Measurements from ENCODE around the gene PDGFB.

- TF ChIP-seq ZNF274 (IDR thresholded peaks at IDR 0.05; ENCODE audit: low read depth, low read length), result no peak
- no peak for TF ChIP-seq YY1 (IDR thresholded peaks at IDR 0.05; ENCODE audit: insufficient read depth, insufficient read length)
Observed at GRCh38 chr22:39205344-39206021, 39.3 kb downstream of the PDGFB start.

Measured in NT2/D1 (cell line).